ENCODE results near the gene ZFP64. TPM values are rescaled to one million over a fixed set of nuclear protein-coding genes. Genes with fewer than 3 reads are reported as not detected.

The ZFP64 gene
- total RNA-seq, 3 donors from 2014 or later: 15.0 to 23.5 (median 15.3) TPM

DNA sequence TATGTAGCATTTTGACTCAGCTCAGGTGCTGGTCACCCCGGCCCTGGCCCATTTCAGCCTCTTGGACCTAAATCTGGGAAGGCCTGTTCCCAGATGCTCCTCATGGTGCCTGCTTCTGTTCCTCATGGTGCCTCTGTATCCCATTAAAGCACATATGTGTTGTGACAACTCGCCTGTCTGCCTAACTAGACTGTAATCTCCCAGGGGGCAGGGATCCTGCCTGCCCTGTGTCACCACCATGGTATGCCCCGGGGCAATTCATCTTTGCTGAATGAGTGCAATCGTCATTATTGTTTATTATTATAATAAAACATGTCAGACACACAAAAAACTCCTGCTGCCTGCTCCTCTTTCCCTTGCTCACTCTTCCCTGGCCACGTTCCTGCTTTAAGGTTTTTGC lies 62.0 kb downstream of the ZFP64 start:
- intact Hi-C loops (cut with DNase I, micrococcal nuclease): loop anchor here (5.0 to 10.0 kb wide), 2 partner anchors 248 to 255 kb away; no protein-coding TSS in a partner anchor
- Histone ChIP-seq H3K9me3 (peaks cover 2% of the 10 kb centered on the region), H3K4me1 (ENCODE audit: low read depth) (no peaks in the 10 kb centered on the region), H3K4me3 (no peak overlapping the region), H3K36me3 (ENCODE audit: low read depth) (no peaks in the 10 kb centered on the region)
- TF ChIP-seq, protein P1, sequence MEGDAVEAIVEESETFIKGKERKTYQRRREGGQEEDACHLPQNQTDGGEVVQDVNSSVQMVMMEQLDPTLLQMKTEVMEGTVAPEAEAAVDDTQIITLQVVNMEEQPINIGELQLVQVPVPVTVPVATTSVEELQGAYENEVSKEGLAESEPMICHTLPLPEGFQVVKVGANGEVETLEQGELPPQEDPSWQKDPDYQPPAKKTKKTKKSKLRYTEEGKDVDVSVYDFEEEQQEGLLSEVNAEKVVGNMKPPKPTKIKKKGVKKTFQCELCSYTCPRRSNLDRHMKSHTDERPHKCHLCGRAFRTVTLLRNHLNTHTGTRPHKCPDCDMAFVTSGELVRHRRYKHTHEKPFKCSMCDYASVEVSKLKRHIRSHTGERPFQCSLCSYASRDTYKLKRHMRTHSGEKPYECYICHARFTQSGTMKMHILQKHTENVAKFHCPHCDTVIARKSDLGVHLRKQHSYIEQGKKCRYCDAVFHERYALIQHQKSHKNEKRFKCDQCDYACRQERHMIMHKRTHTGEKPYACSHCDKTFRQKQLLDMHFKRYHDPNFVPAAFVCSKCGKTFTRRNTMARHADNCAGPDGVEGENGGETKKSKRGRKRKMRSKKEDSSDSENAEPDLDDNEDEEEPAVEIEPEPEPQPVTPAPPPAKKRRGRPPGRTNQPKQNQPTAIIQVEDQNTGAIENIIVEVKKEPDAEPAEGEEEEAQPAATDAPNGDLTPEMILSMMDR (IDR thresholded peaks at IDR 0.05): no peak
- no peak for DNase-seq
- ATAC-seq: no peak

DNA sequence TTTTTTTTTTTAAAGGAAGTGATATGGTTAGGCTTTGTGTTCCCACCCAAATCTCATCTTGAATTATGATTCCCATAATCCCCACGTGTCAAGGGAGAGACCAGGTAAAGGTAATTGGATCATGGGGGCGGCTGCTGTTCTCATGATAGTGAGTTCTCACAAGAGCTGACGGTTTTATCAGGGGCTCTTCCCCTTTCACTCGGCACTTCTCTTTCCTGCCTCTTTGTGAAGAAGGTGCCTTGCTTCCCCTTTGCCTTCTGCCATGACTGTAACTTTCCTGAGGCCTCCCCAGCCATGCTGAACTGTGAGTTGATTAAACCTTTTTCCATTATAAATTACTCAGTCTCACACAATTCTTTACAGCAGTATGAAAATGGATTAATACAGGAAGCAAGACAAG lies 64.3 kb downstream of the ZFP64 start:
- H3K36me3 ChIP-seq (ENCODE audit: low read depth): no peaks in the 10 kb centered on the region

DNA sequence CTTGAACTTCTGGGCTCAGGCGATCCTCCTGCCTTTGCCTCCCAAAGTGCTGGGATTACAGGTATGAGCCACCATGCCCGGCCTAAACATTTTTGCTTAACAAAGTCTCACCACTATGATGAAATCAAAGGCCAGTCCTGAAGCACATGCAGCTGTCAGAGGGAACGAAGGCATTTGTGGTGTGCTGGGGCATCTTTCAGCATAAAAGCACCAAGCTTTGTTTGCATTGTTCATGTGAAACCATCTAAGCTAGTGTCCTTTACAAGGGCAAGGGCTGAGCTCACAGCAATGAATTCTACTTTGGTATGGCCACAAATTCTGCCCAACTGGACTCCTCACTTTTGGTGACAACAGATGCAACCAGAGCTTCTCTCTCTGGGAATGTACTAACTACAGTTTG lies 66.8 kb downstream of the ZFP64 start:
- Histone ChIP-seq H3K9me3 (no peaks in the 10 kb centered on the region), H3K36me3 (ENCODE audit: low read depth) (no peaks in the 10 kb centered on the region), H3K4me1 (ENCODE audit: low read depth) (no peaks in the 10 kb centered on the region), H3K4me3 (no peak overlapping the region)
- DNase-seq (no peak), ATAC-seq (no peak)
- TF ChIP-seq, protein P1 (IDR thresholded peaks at IDR 0.05): no peak
- intact Hi-C loops (cut with DNase I, micrococcal nuclease): loop anchor here (5.0 to 10.0 kb wide), 2 partner anchors 252 to 260 kb away; no protein-coding TSS in a partner anchor

More for the DNA sequence above, 64.3 kb downstream of the ZFP64 start:
- TF ChIP-seq, protein P1 (IDR thresholded peaks at IDR 0.05): no peak
- no peak for DNase-seq
- no peak for ATAC-seq
- H3K4me1 ChIP-seq (ENCODE audit: low read depth): no peaks in the 10 kb centered on the region
- H3K4me3 ChIP-seq: no peak overlapping the region
- H3K9me3 ChIP-seq: peaks cover 2% of the 10 kb centered on the region
- intact Hi-C loops (cut with DNase I, micrococcal nuclease): loop anchor here (5.0 to 10.0 kb wide), 2 partner anchors 250 to 257 kb away; no protein-coding TSS in a partner anchor

DNA sequence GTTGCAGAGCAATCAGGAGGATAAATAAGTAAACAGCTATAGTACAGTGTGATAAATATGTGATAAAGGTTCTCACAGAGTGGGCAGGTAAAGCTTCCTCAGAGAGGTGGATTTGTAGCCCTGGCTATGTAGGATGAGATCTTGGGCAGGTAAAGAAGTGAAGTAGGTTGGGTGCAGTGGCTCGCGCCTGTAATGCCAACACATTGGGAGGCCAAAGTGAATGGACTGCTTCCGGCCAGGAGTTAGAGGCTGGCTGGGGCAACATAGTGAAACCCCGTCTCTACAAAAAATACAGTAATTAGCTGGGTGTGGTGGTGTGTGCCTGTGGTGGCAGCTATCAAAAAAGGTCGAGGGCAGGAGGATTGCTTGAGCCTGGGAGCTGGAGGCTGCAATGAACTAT lies 72.9 kb downstream of the ZFP64 start:
- TF ChIP-seq, protein P1 (IDR thresholded peaks at IDR 0.05): no peak
- H3K4me1 ChIP-seq (ENCODE audit: low read depth): no peaks in the 10 kb centered on the region
- H3K36me3 ChIP-seq (ENCODE audit: low read depth): no peaks in the 10 kb centered on the region
- DNase-seq (no peak), ATAC-seq (no peak)
- no peak overlapping the region for H3K4me3 ChIP-seq
- H3K9me3 ChIP-seq: no peaks in the 10 kb centered on the region
- intact Hi-C loops (cut with DNase I, micrococcal nuclease): no loop called here

- ATAC-seq: no peak
- H3K36me3 ChIP-seq (ENCODE audit: low read depth): no peaks in the 10 kb centered on the region
- no peak for DNase-seq
- H3K9me3 ChIP-seq: no peaks in the 10 kb centered on the region
- no peak overlapping the region for H3K4me3 ChIP-seq
- intact Hi-C loops (cut with DNase I, micrococcal nuclease): no loop called here
- no peaks in the 10 kb centered on the region for H3K4me1 ChIP-seq (ENCODE audit: low read depth)
- TF ChIP-seq, protein P1 (IDR thresholded peaks at IDR 0.05): no peak
These were observed 73.5 kb downstream of the ZFP64 start for GRCh38 chr20:52118016-52118623.

All from mucosa of descending colon (tissue), 3 donors.